GM19328 (cell line): ENCODE measurements around the gene CDCA8.

Experiments used
- ATAC-seq: cut with Tn5 transposase; IDR thresholded peaks from one replicate; pipeline ENCODE4 v1.9.1; 2021; ENCODE audit warnings: mild to moderate bottlenecking, moderate library complexity; ENCODE audit not compliant: unreplicated experiment

The CDCA8 gene

DNA sequence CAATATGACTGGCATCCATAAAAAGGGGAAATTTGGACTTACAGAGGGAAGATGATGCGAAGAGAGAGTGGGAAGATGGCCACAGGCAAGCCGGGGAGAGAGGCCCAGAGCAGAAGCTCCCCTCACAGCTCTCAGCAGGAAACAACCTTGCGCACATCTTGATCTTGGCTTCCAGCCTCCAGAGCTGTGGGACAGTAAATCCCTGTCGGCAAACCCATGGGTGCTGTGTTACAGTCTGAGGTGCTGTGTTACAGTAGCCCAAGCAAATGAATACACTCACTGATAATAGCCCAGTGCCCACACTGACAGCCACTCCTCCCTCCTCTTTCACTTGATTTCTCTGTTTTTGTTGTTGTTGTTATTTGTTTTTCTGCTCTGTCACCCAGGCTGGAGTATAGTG lies 22.4 kb downstream of the CDCA8 start:
- no peak for ATAC-seq

DNA sequence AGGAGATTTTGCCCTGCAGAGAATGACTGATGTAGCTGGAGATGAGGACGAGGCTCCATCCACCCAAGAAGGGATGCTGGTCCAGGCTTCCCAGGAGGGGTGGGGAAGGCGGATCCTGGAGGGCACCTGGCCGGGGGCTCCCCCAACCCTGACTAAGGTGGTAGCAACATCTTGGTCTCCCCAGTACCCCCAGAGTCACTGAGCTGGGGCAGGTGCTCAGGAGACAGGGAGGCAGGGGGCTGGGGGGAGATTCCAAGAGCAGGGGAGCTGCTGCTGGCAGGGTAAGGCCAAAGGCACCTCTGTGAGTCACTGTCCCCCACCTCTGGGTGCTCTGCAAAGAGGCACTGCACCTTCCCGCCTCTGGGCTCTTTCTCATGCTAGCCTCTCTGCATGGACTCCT lies 24.0 kb downstream of the CDCA8 start:
- ATAC-seq = no peak

DNA sequence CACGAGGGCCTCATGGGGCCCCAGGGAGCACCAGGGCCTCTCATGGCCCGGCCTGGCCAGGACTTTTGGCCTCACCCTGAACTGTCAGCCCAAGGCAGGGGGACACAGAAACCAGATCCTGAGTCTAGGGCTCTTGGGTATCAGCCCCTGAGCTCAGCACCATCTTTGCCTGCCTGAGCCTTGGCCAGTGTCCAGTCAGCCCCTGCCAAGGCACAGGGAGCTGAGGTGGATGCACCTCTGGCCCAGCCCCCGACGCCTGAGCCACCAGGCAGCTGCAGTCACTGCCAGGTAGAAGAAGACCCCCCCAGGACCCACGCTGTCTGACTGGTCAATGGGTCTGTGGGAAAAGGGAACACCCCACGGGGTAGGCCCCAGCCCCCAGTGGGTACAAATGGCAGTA lies 25.3 kb downstream of the CDCA8 start:
- ATAC-seq = no peak

DNA sequence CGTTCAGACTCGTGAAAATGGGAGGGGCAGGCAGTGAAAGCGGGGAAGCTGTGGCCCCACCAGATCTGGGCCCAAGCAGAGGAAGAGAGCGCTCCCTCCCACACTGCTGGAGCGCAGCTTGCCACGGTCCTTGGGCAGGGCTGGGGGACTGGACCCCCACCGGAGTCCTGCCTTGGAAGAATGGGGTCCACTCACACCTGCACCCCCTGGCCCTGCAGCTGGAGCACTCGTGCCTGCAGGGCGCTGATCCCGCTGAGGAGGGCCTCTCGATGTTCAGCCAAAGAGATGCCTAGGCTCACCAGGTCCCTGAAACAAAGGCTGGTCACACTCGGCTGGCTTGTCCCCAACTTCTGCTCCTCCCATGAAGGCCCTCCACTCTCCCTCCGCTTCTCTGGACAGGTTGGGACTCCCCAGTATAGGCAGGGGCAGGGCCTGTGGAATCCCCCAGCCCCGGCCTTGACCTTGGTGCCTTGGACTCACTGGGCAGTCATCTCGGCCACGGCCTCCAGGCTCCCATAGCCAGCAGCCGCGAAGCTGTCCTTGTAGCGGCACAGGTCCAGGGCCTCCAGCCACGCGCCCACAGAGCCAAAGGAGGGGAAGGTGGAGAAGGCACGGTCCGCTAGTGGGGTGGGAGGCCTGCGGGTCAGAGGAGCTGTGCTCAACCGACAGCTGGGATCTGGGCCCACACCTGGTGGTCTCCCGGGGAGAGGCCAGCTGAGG lies 26.0 kb downstream of the CDCA8 start:
- ATAC-seq = no peak

GRCh38 chr1:37718901-37719571 lies 26.7 kb downstream of the CDCA8 start:
- no peak for ATAC-seq

GRCh38 chr1:37719572-37720195 lies 27.4 kb downstream of the CDCA8 start:
- no peak for ATAC-seq

DNA sequence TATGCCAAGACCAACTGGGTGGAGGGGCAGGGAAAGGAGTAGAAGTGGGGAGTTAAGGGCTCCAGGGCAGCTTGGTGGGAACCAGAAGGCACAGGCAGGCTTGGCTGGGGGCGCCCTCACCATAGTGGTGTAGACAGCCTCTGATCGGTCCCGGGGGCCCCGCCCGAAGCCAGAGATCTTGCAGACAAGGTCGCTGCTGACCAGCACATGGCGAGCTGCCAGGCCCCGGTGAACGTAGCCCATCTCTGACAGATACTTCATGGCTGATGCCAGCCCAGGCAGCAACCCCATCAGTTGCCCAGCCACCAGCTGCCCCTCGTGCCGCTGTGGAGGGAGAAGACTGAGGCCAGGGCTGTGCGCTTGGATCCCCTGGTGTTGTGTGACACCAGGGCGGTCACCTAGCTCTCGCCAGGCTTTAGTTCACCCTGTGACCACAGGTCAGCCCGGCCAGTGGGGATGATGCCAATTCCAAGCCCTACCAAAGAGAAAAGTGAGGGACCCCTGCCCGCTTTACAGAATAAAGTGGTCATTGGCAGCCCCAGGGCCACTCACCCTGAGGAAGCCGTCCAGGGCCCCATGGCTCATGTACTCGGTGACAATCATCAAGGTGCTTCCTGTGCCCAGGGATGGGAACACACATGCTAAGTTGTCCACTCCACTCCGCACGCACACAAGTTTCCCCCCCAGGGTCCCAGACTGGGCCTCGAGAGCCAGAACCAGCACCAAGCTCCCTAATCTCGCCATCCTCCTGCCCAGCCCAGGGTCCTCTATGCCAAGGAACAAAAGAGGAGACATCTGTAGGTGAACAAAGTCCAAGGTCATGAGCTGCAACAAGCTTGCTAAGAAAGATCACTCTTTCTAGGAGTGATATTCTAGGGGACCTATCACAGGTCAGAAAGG lies 28.2 kb downstream of the CDCA8 start:
- ATAC-seq = no peak

GRCh38 chr1:37721565-37721964 lies 29.2 kb downstream of the CDCA8 start:
- no peak for ATAC-seq

DNA sequence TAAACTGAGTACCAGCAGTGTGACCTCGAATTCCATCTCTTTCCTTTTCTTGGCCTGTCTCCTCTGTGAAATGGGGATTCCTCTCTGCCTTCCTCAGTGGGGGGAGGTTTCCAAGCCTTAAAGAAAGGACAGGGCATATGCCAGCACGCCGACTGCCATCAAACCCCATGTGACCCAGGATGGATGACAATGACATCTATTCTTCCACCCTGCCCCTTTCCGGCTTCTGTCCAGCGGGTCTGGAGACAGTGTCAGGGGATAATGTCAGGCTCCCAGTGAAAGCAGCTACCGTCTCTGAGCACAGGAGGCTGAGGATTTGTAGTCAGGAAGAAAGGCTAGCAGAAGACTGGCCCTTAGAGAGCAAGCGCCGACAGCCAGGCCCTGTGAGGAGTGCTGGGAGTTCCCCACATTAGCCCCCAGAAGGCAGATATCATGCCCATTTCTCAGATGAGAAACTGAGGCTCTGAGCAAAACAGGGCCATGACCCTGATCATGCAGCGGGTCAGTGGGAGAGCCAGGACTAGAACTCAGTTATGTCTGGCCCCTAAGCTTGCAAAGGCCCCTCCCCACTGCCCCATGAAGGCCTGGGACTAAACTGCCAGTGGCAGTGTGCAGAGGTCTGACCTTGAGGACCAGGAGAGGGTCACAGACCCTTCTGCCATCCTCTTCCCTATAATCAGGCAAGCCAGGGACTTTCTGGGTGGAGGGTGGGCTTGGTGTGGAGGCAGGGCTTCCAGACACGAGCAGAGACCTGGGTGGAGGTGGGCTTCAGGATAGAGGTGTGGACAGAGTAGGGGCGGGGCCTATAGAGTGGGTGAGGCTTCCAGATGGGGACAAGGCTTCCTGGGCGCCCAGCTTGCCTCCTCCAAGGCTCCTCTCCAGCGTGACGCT lies 30.1 kb downstream of the CDCA8 start:
- no peak for ATAC-seq

GRCh38 chr1:37723072-37723389 lies 30.7 kb downstream of the CDCA8 start:
- ATAC-seq = no peak

GRCh38 chr1:37723390-37724078 lies 31.2 kb downstream of the CDCA8 start:
- ATAC-seq = no peak

GRCh38 chr1:37724575-37724974 lies 32.3 kb downstream of the CDCA8 start:
- ATAC-seq = no peak

- ATAC-seq = no peak
Observed at GRCh38 chr1:37725851-37726613, 33.7 kb downstream of the CDCA8 start.

DNA sequence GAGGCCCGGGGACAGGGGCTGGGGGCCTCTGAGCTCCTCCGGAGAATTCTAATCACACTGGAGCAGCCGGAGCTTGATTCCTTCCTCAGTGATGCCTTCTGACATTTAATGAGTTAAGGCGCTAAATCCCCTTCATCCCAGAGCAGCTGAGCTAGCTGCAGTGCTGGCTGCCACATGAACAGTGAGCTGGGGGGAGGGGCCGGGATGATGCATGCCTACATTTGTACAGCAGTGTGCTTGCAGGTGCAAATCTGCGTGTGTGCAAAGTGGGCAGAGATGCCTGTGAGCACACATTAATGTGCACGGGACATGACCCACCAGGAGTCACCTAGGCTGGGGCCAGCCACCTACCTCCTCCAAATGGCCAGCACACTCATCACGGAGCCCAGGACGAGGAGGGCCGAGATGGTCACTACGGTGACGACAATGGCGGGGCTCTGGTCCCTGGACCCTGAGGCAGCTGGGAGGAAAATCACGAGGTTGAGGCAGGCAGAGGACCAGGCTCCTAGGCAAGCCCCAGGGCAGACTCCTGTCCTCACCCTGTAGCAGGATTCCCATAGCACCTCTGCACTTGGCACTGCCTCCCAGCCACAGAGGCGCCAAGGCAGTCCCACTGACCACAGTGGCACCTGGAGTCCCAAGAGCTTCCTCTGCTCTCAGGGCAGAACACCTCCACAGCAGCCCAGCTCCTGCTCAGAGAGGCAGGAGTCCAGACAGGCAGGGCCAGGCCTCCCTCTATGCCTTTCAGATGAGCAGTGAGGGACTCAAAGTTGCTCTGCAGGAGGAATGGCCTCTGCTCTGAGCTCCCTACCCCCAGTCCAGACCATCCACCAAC lies 34.7 kb downstream of the CDCA8 start:
- ATAC-seq = no peak

DNA sequence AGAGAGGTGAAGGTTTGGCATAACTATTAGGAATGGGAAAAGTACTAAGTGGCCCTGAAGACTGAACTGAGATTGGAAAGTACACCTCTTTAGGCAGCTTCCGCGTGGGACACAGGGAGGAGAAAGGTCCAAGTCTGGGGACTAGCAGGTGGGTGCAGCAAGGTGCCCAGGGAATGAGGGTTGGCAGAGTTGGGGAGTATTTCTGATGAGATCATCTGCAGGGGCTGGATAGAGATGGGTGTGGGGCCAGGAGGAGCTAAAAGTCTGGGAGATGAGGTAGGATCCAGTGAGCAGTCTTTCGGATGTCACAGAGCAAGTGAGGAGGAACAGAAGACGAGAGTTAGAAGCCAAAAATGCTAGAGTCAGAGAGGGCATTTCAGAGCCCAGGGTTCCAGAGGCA lies 36.1 kb downstream of the CDCA8 start:
- no peak for ATAC-seq

DNA sequence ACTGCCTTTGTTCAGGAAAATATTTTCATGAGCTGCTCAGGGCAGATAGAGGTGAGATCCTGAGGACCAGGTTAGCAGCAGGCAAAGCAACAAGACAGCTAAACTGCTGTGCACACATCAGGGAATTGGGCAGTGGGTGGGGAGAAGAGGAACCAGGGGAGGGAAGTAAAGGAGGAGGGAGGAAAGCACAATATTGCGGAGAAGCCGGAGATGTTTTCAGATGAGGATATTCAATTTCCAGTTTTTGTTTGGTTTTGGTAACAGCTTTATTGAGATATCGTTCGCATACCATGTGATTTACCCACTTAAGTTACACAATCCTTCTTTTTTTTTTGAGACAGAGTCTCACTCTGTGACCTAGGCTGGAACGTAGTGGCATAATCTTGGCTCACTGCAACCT lies 38.1 kb downstream of the CDCA8 start:
- ATAC-seq = no peak

GRCh38 chr1:37731312-37732019 lies 39.1 kb downstream of the CDCA8 start:
- ATAC-seq = no peak
